ENCODE measurements around the gene IL13RA2.

DNA sequence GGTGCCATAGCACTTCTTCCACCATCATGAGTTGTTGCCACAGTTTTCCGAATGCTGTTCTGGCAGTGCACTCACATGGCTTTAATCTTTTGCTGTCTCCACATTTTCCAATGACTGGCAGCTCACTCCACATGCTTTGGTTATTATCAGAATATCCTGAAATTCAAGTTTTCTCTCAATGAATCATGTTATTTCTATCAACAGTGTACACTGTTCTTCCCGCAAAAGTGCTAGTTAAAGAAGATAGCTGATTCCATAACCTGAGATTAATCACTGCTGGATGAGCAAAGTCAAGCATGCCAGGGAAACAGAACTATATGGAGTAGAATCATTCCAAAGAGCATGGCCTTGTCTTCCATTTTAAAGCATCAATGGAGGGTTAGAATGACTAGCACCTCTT is 14.6 kb upstream of the IL13RA2 start:
- TF ChIP-seq, protein P1, sequence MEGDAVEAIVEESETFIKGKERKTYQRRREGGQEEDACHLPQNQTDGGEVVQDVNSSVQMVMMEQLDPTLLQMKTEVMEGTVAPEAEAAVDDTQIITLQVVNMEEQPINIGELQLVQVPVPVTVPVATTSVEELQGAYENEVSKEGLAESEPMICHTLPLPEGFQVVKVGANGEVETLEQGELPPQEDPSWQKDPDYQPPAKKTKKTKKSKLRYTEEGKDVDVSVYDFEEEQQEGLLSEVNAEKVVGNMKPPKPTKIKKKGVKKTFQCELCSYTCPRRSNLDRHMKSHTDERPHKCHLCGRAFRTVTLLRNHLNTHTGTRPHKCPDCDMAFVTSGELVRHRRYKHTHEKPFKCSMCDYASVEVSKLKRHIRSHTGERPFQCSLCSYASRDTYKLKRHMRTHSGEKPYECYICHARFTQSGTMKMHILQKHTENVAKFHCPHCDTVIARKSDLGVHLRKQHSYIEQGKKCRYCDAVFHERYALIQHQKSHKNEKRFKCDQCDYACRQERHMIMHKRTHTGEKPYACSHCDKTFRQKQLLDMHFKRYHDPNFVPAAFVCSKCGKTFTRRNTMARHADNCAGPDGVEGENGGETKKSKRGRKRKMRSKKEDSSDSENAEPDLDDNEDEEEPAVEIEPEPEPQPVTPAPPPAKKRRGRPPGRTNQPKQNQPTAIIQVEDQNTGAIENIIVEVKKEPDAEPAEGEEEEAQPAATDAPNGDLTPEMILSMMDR (IDR thresholded peaks at IDR 0.05): no peak
- TF ChIP-seq POLR2A (IDR thresholded peaks at IDR 0.05): no peak
